ENCODE data around the gene RRP1B. TPM values are rescaled to one million over a fixed set of nuclear protein-coding genes. Genes with fewer than 3 reads are reported as not detected.
"Not testable (repeated sequence)": the region's sequence is repeated elsewhere in the genome, so short reads cannot be mapped to it uniquely, and the experiment has no call there.

Gene RRP1B
- total RNA-seq (20.1 TPM), polyA plus RNA-seq (18.4 TPM)
- long read RNA-seq, donor 1: 0 reads
- long read RNA-seq, donor 2, partial matches to known transcripts: 11 of 11 reads
- long read RNA-seq, donor 2, other reads (novel, unspliced or antisense): 0 of 11 reads
- long read RNA-seq, donor 3: 0 reads
- long read RNA-seq, donor 4, full-length matches to known transcripts: 1 of 1 reads
- long read RNA-seq, donor 4, partial matches to known transcripts: 0 of 1 reads
- long read RNA-seq, donor 4, other reads (novel, unspliced or antisense): 0 of 1 reads
- long read RNA-seq, donor 5, partial matches to known transcripts: 15 of 15 reads
- long read RNA-seq, donor 5, other reads (novel, unspliced or antisense): 0 of 15 reads
- long read RNA-seq, donor 6: 0 reads
- long read RNA-seq, donor 7: 0 reads
- long read RNA-seq, donor 8: 0 reads
- long read RNA-seq, donor 9: 0 reads
- long read RNA-seq, donor 10: 0 reads

- 10% methylated on average over 92 of the region's 92 CpGs for WGBS
- Histone ChIP-seq H3K4me1 (ENCODE audit: control insufficient read depth in 2 of 2, insufficient read depth in 2 of 2, low read length in 2 of 2) (peaks cover 6 to 27% of the 10 kb centered on the region in 2 donors), H3K4me3 (ENCODE audit: low read length in 2 of 2) (peak within 1 kb of the TSS; percentile 79 to 95), H3K36me3 (ENCODE audit: control insufficient read depth in 2 of 2, insufficient read depth in 2 of 2, low read length in 1 of 2) (peaks cover 3 to 22% of the 10 kb centered on the region in 2 donors), H3K27ac (ENCODE audit: low read depth in 1 of 2, low read length in 1 of 2) (peak within 1 kb of the TSS; percentile 82 to 92), H3K9me3 (ENCODE audit: control insufficient read depth in 2 of 2, insufficient read depth in 1 of 2, low read length in 1 of 2) (no peaks in the 10 kb centered on the region), H3K27me3 (ENCODE audit: control insufficient read depth in 2 of 2, insufficient read depth in 1 of 2, low read length in 1 of 2) (no peaks in the 10 kb centered on the region)
- DNase-seq (ENCODE audit: low read depth in 6 of 9, low spot score in 9 of 9): peak in 8 of 9 donors; percentile 61 to 91 (median 78)
Observed at GRCh38 chr21:43659136-43660000, at the start of gene RRP1B, which contains the start of gene HSF2BP. Gene RRP1B, plus strand, starts transcription at chr21:43659560. Its CDS starts 105 bp downstream, at chr21:43659665. Gene HSF2BP, minus strand, starts transcription at chr21:43659488. Its CDS starts 1,392 bp downstream, at chr21:43658096.

GRCh38 chr21:43611598-43612369, 47.6 kb upstream of the RRP1B start:
- no peaks in the 10 kb centered on the region for H3K36me3 ChIP-seq (ENCODE audit: control insufficient read depth in 2 of 2, insufficient read depth in 2 of 2, low read length in 1 of 2)
- peak in 1 of 9 donors; percentile 28 for DNase-seq (ENCODE audit: low read depth in 6 of 9, low spot score in 9 of 9)
- no peak overlapping the region for H3K4me3 ChIP-seq (ENCODE audit: low read length in 2 of 2)
- 80% methylated on average over 8 of the region's 8 CpGs for WGBS
- no peaks in the 10 kb centered on the region for H3K9me3 ChIP-seq (ENCODE audit: control insufficient read depth in 2 of 2, insufficient read depth in 1 of 2, low read length in 1 of 2)
- H3K27ac ChIP-seq (ENCODE audit: low read depth in 1 of 2, low read length in 1 of 2): no peak overlapping the region
- peaks cover 0 to 4% of the 10 kb centered on the region in 2 donors for H3K4me1 ChIP-seq (ENCODE audit: control insufficient read depth in 2 of 2, insufficient read depth in 2 of 2, low read length in 2 of 2)
- H3K27me3 ChIP-seq (ENCODE audit: control insufficient read depth in 2 of 2, insufficient read depth in 1 of 2, low read length in 1 of 2): no peaks in the 10 kb centered on the region

GRCh38 chr21:43613755-43614638, 45.4 kb upstream of the RRP1B start:
- H3K4me3 ChIP-seq (ENCODE audit: low read length in 2 of 2): no peak overlapping the region
- no peaks in the 10 kb centered on the region for H3K9me3 ChIP-seq (ENCODE audit: control insufficient read depth in 2 of 2, insufficient read depth in 1 of 2, low read length in 1 of 2)
- DNase-seq (ENCODE audit: low read depth in 6 of 9, low spot score in 9 of 9): no peak
- 98% methylated on average over 8 of the region's 8 CpGs for WGBS
- H3K4me1 ChIP-seq (ENCODE audit: control insufficient read depth in 2 of 2, insufficient read depth in 2 of 2, low read length in 2 of 2): peaks cover 0 to 4% of the 10 kb centered on the region in 2 donors
- H3K36me3 ChIP-seq (ENCODE audit: control insufficient read depth in 2 of 2, insufficient read depth in 2 of 2, low read length in 1 of 2): no peaks in the 10 kb centered on the region
- H3K27me3 ChIP-seq (ENCODE audit: control insufficient read depth in 2 of 2, insufficient read depth in 1 of 2, low read length in 1 of 2): no peaks in the 10 kb centered on the region
- no peak overlapping the region for H3K27ac ChIP-seq (ENCODE audit: low read depth in 1 of 2, low read length in 1 of 2)

- DNase-seq (ENCODE audit: low read depth in 6 of 9, low spot score in 9 of 9): no peak
- peaks cover 0 to 4% of the 10 kb centered on the region in 2 donors for H3K4me1 ChIP-seq (ENCODE audit: control insufficient read depth in 2 of 2, insufficient read depth in 2 of 2, low read length in 2 of 2)
- H3K27ac ChIP-seq (ENCODE audit: low read depth in 1 of 2, low read length in 1 of 2): no peak overlapping the region
- no peak overlapping the region for H3K4me3 ChIP-seq (ENCODE audit: low read length in 2 of 2)
- peaks cover 0 to 5% of the 10 kb centered on the region in 2 donors for H3K9me3 ChIP-seq (ENCODE audit: control insufficient read depth in 2 of 2, insufficient read depth in 1 of 2, low read length in 1 of 2)
- no peaks in the 10 kb centered on the region for H3K36me3 ChIP-seq (ENCODE audit: control insufficient read depth in 2 of 2, insufficient read depth in 2 of 2, low read length in 1 of 2)
- WGBS: 96% methylated on average over 5 of the region's 5 CpGs
- no peaks in the 10 kb centered on the region for H3K27me3 ChIP-seq (ENCODE audit: control insufficient read depth in 2 of 2, insufficient read depth in 1 of 2, low read length in 1 of 2)
Observed at GRCh38 chr21:43614839-43615238, 44.5 kb upstream of the RRP1B start.

- H3K27me3 ChIP-seq (ENCODE audit: control insufficient read depth in 2 of 2, insufficient read depth in 1 of 2, low read length in 1 of 2); H3K4me1 ChIP-seq (ENCODE audit: control insufficient read depth in 2 of 2, insufficient read depth in 2 of 2, low read length in 2 of 2); H3K36me3 ChIP-seq (ENCODE audit: control insufficient read depth in 2 of 2, insufficient read depth in 2 of 2, low read length in 1 of 2); H3K27ac ChIP-seq (ENCODE audit: low read depth in 1 of 2, low read length in 1 of 2); DNase-seq (ENCODE audit: low read depth in 6 of 9, low spot score in 9 of 9); H3K9me3 ChIP-seq (ENCODE audit: control insufficient read depth in 2 of 2, insufficient read depth in 1 of 2, low read length in 1 of 2); H3K4me3 ChIP-seq (ENCODE audit: low read length in 2 of 2): not testable (repeated sequence)
- WGBS: 94% methylated on average over 3 of the region's 3 CpGs
Observed at GRCh38 chr21:43616861-43617260, 42.5 kb upstream of the RRP1B start.

GRCh38 chr21:43618940-43619339, 40.4 kb upstream of the RRP1B start:
- 97% methylated on average over 4 of the region's 4 CpGs for WGBS
- no peaks in the 10 kb centered on the region for H3K27me3 ChIP-seq (ENCODE audit: control insufficient read depth in 2 of 2, insufficient read depth in 1 of 2, low read length in 1 of 2)
- no peak for DNase-seq (ENCODE audit: low read depth in 6 of 9, low spot score in 9 of 9)
- peaks cover 0 to 9% of the 10 kb centered on the region in 2 donors for H3K9me3 ChIP-seq (ENCODE audit: control insufficient read depth in 2 of 2, insufficient read depth in 1 of 2, low read length in 1 of 2)
- no peak overlapping the region for H3K4me3 ChIP-seq (ENCODE audit: low read length in 2 of 2)
- H3K27ac ChIP-seq (ENCODE audit: low read depth in 1 of 2, low read length in 1 of 2): no peak overlapping the region
- H3K4me1 ChIP-seq (ENCODE audit: control insufficient read depth in 2 of 2, insufficient read depth in 2 of 2, low read length in 2 of 2): no peaks in the 10 kb centered on the region
- no peaks in the 10 kb centered on the region for H3K36me3 ChIP-seq (ENCODE audit: control insufficient read depth in 2 of 2, insufficient read depth in 2 of 2, low read length in 1 of 2)

GRCh38 chr21:43619344-43619743, 40.0 kb upstream of the RRP1B start:
- no peaks in the 10 kb centered on the region for H3K27me3 ChIP-seq (ENCODE audit: control insufficient read depth in 2 of 2, insufficient read depth in 1 of 2, low read length in 1 of 2)
- H3K27ac ChIP-seq (ENCODE audit: low read depth in 1 of 2, low read length in 1 of 2): no peak overlapping the region
- 98% methylated on average over 4 of the region's 4 CpGs for whole genome bisulfite sequencing
- DNase-seq (ENCODE audit: low read depth in 6 of 9, low spot score in 9 of 9): no peak
- no peaks in the 10 kb centered on the region for H3K36me3 ChIP-seq (ENCODE audit: control insufficient read depth in 2 of 2, insufficient read depth in 2 of 2, low read length in 1 of 2)
- no peak overlapping the region for H3K4me3 ChIP-seq (ENCODE audit: low read length in 2 of 2)
- H3K9me3 ChIP-seq (ENCODE audit: control insufficient read depth in 2 of 2, insufficient read depth in 1 of 2, low read length in 1 of 2): peaks cover 0 to 9% of the 10 kb centered on the region in 2 donors
- no peaks in the 10 kb centered on the region for H3K4me1 ChIP-seq (ENCODE audit: control insufficient read depth in 2 of 2, insufficient read depth in 2 of 2, low read length in 2 of 2)

GRCh38 chr21:43619856-43620255, 39.5 kb upstream of the RRP1B start:
- Histone ChIP-seq H3K36me3 (ENCODE audit: control insufficient read depth in 2 of 2, insufficient read depth in 2 of 2, low read length in 1 of 2) (no peaks in the 10 kb centered on the region), H3K4me3 (ENCODE audit: low read length in 2 of 2) (no peak overlapping the region), H3K4me1 (ENCODE audit: control insufficient read depth in 2 of 2, insufficient read depth in 2 of 2, low read length in 2 of 2) (no peaks in the 10 kb centered on the region), H3K9me3 (ENCODE audit: control insufficient read depth in 2 of 2, insufficient read depth in 1 of 2, low read length in 1 of 2) (peaks cover 0 to 9% of the 10 kb centered on the region in 2 donors), H3K27ac (ENCODE audit: low read depth in 1 of 2, low read length in 1 of 2) (no peak overlapping the region), H3K27me3 (ENCODE audit: control insufficient read depth in 2 of 2, insufficient read depth in 1 of 2, low read length in 1 of 2) (no peaks in the 10 kb centered on the region)
- no peak for DNase-seq (ENCODE audit: low read depth in 6 of 9, low spot score in 9 of 9)
- 95% methylated on average over 4 of the region's 4 CpGs for WGBS

Data from thymus (tissue), 14 donors.